Measurements from ENCODE around the gene BARX1. TPM values are rescaled to one million over a fixed set of nuclear protein-coding genes. Genes with fewer than 3 reads are reported as not detected.

The BARX1 gene
- total RNA-seq, 1 donor from 2014 or later = not detected

- Histone ChIP-seq H3K27ac (no peak overlapping the region), H3K9me3 (no peaks in the 10 kb centered on the region), H3K36me3 (no peaks in the 10 kb centered on the region), H3K27me3 (peaks cover 26% of the 10 kb centered on the region), H3K4me3 (no peak overlapping the region), H3K4me1 (no peaks in the 10 kb centered on the region)
- DNase-seq (no peak), ATAC-seq (no peak)
- intact Hi-C loops (cut with DNase I) = no loop called here
- TF ChIP-seq CTCF (IDR thresholded peaks at IDR 0.05) = no peak
Observed at GRCh38 chr9:93910196-93910595, 45.0 kb downstream of the BARX1 start.

- intact Hi-C loops (cut with DNase I) = no loop called here
- Histone ChIP-seq H3K36me3 (no peaks in the 10 kb centered on the region), H3K9me3 (no peaks in the 10 kb centered on the region), H3K27ac (no peak overlapping the region), H3K27me3 (peaks cover 26% of the 10 kb centered on the region), H3K4me1 (no peaks in the 10 kb centered on the region), H3K4me3 (no peak overlapping the region)
- DNase-seq (no peak), ATAC-seq (no peak)
- no peak for TF ChIP-seq CTCF (IDR thresholded peaks at IDR 0.05)
Observed at GRCh38 chr9:93909242-93909616, 45.9 kb downstream of the BARX1 start.

- intact Hi-C loops (cut with DNase I) = no loop called here
- Histone ChIP-seq H3K27me3 (peaks cover 26% of the 10 kb centered on the region), H3K36me3 (no peaks in the 10 kb centered on the region), H3K9me3 (no peaks in the 10 kb centered on the region), H3K27ac (no peak overlapping the region), H3K4me3 (no peak overlapping the region), H3K4me1 (no peaks in the 10 kb centered on the region)
- no peak for ATAC-seq
- DNase-seq = peak; percentile 37
- no peak for TF ChIP-seq CTCF (IDR thresholded peaks at IDR 0.05)
Observed at GRCh38 chr9:93908591-93909241, 46.4 kb downstream of the BARX1 start.

GRCh38 chr9:93907551-93908199, 47.5 kb downstream of the BARX1 start:
- Histone ChIP-seq H3K27me3 (peaks cover 26% of the 10 kb centered on the region), H3K4me3 (no peak overlapping the region), H3K4me1 (no peaks in the 10 kb centered on the region), H3K9me3 (no peaks in the 10 kb centered on the region), H3K36me3 (no peaks in the 10 kb centered on the region), H3K27ac (no peak overlapping the region)
- no peak for TF ChIP-seq CTCF (IDR thresholded peaks at IDR 0.05)
- ATAC-seq (no peak), DNase-seq (no peak)
- intact Hi-C loops (cut with DNase I) = no loop called here

- Histone ChIP-seq H3K4me3 (no peak overlapping the region), H3K4me1 (no peaks in the 10 kb centered on the region), H3K9me3 (no peaks in the 10 kb centered on the region), H3K36me3 (no peaks in the 10 kb centered on the region), H3K27me3 (peaks cover 15% of the 10 kb centered on the region), H3K27ac (no peak overlapping the region)
- ATAC-seq (no peak), DNase-seq (no peak)
- intact Hi-C loops (cut with DNase I) = no loop called here
- no peak for TF ChIP-seq CTCF (IDR thresholded peaks at IDR 0.05)
Observed at GRCh38 chr9:93906195-93906880, 48.8 kb downstream of the BARX1 start.

All from upper lobe of right lung (tissue), 1 donor.